Measurements from ENCODE around the gene C2CD4C. TPM values are rescaled to one million over a fixed set of nuclear protein-coding genes. Genes with fewer than 3 reads are reported as not detected.

Gene C2CD4C
- total RNA-seq, 1 experiment from 2014 or later: 14.6 TPM

GRCh38 chr19:375395-376110 lies 33.4 kb downstream of the C2CD4C start:
- H3K23ac ChIP-seq (ENCODE audit: insufficient read length, low read depth, low read length): no peak overlapping the region
- H3K36me3 Mint-ChIP-seq (ENCODE audit: insufficient read depth in 1 of 3, low read depth in 3 of 3): peaks cover 0 to 3% (median 0%) of the 10 kb centered on the region in 3 experiments; a peak in 4 of 7 replicates
- H3K27ac Mint-ChIP-seq: no peak overlapping the region
- H3K14ac ChIP-seq (ENCODE audit: insufficient read depth, low read length): no peak overlapping the region
- H4K5ac ChIP-seq (ENCODE audit: insufficient read length, low read depth, low read length): no peak overlapping the region
- no peak overlapping the region for H2AK5ac ChIP-seq (ENCODE audit: insufficient read length, low read length)
- H4K20me1 ChIP-seq (ENCODE audit: control insufficient read depth, insufficient read depth, insufficient read length): no peaks in the 10 kb centered on the region
- H3K27me3 Mint-ChIP-seq (ENCODE audit: low read depth): peaks cover 38% of the 10 kb centered on the region
- H2BK12ac ChIP-seq (ENCODE audit: insufficient read length, low read depth, low read length): no peak overlapping the region
- H3K9me3 Mint-ChIP-seq: peaks cover 6 to 8% of the 10 kb centered on the region in 2 experiments
- no peak overlapping the region for H2BK15ac ChIP-seq (ENCODE audit: low read depth, low read length)
- no peak overlapping the region for H2BK120ac ChIP-seq (ENCODE audit: low read depth, low read length, poor library complexity, severe bottlenecking)
- no peak overlapping the region for H2AFZ ChIP-seq (ENCODE audit: low read length)
- H3K4ac ChIP-seq (ENCODE audit: low read depth, low read length): no peak overlapping the region
- no peak overlapping the region for H3K4me2 ChIP-seq (ENCODE audit: insufficient read depth, insufficient read length, low read length)
- H4K91ac ChIP-seq (ENCODE audit: insufficient read length, low read depth, low read length): no peak overlapping the region
- H3K56ac ChIP-seq (ENCODE audit: insufficient read length, low read depth, low read length): no peak overlapping the region
- no peaks in the 10 kb centered on the region for H3K23me2 ChIP-seq (ENCODE audit: insufficient read length, low read depth, low read length, poor library complexity, severe bottlenecking)
- H3K9me3 ChIP-seq (ENCODE audit: control insufficient read depth, low read depth, low read length): no peaks in the 10 kb centered on the region
- no peaks in the 10 kb centered on the region for H3K4me1 ChIP-seq (ENCODE audit: insufficient read depth, low read length)
- H3K27me3 ChIP-seq (ENCODE audit: insufficient read depth, low read length): no peaks in the 10 kb centered on the region
- H3T11ph ChIP-seq (ENCODE audit: low read length): no peak overlapping the region
- peaks cover 3 to 6% of the 10 kb centered on the region in 2 experiments; a peak in 3 of 4 replicates for H3K4me1 Mint-ChIP-seq
- no peak overlapping the region for H3K18ac ChIP-seq (ENCODE audit: insufficient read length, low read depth, low read length)
- no peak overlapping the region for H2BK20ac ChIP-seq (ENCODE audit: low read depth, low read length, poor library complexity, severe bottlenecking)
- H4K8ac ChIP-seq (replicated peaks; ENCODE audit: insufficient read length, low read depth, low read length): no peak overlapping the region
- DNase-seq: no peak
- H3K4me3 Mint-ChIP-seq: no peak overlapping the region
- H3K79me1 ChIP-seq (ENCODE audit: insufficient read depth, low read depth, low read length, poor library complexity, severe bottlenecking): no peaks in the 10 kb centered on the region
- H3K79me2 ChIP-seq (ENCODE audit: insufficient read depth, low read length): no peaks in the 10 kb centered on the region
- no CpG with 5 or more reads among the region's 43 CpGs for WGBS (ENCODE audit: extremely low coverage, insufficient read length, low lambda C conversion rate)
- no peak overlapping the region for H3K27ac ChIP-seq (ENCODE audit: insufficient read length, low read depth, low read length)
- TF ChIP-seq CTCF (conservative IDR thresholded peaks at IDR 0.05): no peak
- no peak overlapping the region for H2BK5ac ChIP-seq (ENCODE audit: insufficient read length, low read length)
- H3K9ac ChIP-seq (ENCODE audit: extremely low read depth, insufficient read length, low read length): no peak overlapping the region
